Measurements from ENCODE around the gene YPEL2.

Gene YPEL2

DNA sequence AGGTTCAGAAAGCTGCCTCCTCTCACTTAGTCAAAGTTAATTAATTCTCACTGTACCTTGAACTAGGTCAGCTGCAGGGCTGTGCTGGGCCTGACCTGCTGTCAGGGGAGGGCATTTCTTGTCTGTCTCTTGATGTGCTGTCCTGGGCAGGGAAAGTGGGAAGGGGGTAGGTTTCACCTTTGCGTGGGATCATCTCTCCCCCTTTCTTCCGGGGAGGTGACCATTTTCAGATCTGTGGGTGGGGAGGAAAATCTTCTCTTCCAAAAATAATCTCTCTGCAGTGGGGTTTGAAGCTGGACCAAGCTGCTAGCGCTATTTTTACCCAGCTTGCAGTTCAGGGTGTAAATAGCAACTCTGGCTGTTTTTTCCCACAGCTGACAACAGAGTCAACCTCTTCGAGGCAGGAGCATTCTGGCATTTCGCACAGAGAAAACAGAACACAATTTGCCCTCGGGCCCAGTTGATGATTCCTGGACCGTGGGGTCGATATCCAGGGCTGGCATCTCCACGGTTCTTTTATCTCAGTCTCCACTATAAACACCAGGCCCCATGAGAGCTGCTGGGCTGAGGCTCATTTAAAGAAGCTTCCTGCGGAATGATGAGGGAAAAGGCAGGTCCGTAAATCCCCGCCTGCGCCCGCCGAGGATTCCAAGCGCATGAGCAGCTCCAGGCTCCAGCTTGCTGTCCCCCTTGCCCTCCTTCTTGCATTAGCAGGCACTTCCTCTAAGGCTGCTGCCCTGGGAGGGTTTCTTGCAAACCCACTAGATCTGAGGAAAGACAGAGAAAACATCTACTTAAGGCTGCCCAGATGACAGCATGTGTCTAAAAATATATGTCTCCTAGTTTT, 93.9 kb downstream of the YPEL2 start:
- no peak for DNase-seq (ENCODE audit: insufficient read length, low spot score)
- no peak for FAIRE-seq

DNA sequence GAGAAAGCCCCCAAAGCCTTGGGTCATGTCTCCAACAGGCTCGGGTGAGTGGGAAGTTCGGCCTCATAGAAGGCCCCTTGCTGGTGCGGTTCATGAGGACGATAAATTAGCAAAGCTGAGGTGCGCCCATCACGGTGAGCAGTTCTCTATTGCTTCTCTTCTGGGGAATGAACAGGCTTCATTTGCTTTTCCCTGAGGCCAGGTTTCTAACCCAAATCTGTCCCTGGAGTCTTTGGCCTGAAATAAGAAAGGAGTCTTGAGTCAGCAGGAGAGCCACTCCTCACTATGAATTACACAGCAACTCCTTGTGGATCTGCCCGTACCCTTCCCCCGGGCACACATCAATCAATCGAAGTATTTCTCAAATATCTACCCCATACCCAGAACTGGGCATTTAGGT, 94.6 kb downstream of the YPEL2 start:
- no peak for FAIRE-seq
- DNase-seq (ENCODE audit: insufficient read length, low spot score), result no peak

DNA sequence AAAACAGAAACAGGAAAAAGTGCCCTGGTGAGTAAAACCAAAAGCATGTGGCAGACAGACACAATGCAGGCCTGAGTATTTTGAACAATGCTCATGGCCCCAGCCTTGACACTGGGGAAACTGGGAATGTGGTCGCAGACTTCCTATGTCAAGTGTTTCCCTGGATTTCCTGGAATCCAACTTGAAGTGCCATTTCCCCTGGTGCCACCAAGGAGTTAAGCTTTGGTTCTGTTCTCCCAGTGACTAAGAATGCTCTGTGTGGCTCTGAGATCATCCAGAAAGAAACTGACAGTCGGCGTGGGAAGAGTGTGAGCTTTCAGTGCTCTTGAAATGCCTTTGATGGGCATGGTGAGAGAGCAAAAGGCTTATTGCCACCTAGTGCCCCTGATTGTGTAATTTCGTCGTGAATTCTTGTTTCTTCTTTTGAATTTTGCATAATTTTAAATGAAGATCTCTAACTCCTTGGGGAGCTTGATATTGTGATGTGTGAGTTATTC, 96.0 kb downstream of the YPEL2 start:
- no peak for FAIRE-seq
- peak; percentile 65 for DNase-seq (ENCODE audit: insufficient read length, low spot score)

DNA sequence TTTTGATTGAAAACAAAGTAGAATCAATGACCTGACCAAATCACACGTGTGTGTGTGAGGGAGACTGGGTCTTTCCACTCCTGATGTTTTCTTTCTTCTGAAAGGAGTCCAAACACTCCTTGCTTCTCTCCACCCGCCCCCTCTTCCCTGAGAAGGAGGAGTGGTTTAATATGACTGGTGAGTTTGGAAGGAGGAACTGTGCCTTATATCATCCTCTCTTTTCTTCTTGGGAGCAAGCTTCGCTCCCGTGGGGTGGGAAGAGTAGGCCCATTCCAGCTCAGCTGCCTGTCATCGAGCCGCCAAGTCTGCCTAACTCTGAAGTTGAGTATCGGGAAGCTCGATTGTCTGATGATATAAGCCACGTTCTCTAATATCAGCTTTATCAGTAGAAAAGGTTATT, 96.5 kb downstream of the YPEL2 start:
- peak; percentile 48 for FAIRE-seq
- DNase-seq (ENCODE audit: insufficient read length, low spot score), result no peak

DNA sequence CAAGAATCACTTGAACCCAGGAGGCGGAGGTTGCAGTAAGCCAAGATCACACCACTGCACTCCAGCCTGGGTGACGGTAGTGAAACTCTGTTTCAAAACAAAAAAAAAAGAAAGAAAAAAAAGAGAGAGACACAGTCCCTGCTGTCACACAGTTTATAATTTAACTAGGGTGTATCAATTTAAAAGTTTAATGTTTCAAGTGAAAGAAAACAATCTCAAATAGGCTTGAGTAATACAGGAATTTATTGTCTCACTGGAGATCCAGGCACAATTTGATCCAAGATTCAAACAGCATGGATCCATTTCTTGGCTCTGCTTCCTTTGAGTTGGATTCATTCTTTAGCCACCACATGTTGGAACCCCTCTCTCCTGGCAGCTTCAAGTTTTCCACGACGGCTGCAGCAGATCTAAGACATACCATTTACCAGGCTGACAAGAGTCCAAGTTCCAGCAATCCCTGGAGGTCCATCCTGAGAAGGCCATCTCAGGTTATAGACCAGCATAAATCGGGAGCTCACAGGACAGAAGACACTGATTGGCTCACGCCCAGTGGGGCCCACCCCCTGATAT, 97.5 kb downstream of the YPEL2 start:
- FAIRE-seq (no peak), DNase-seq (ENCODE audit: insufficient read length, low spot score) (no peak)

DNA sequence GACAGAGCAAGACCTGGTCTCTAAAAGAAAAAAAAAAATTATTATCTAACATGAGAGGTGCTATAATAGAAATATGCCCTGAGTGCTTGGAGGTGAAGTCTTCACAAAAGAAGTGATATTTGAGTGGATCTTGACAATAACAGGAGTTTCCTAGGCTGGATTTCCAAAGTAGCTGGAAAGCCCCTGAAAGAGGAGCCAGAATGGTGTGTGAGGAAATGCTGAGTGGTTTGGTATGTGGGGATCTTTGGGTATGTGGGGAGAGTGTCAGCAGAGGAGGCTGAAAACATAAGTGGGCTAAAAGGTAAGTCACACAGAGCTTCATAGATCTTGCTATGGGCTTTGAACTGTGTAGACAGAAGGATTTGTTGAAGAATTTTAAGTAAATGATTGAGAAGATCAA, 100.1 kb downstream of the YPEL2 start:
- DNase-seq (ENCODE audit: insufficient read length, low spot score) (no peak), FAIRE-seq (no peak)

DNA sequence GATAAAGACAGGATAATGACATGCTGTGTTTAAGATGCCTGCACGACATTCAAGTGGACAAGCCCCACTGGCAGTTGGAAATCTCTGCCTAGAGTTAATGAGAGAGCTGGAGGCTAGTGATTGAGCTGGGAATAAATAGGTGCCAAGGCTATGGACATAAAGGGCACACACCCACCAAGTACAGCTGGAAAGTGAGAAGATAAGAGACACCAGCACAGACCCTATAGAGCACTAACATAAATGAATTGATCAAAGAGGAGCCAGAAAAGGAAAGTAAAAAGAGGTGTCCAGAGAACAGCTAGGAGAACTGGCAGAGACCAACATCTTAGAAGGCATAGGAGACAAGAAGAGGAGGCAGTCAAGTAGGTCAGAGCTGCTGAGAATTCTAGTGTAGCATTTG, 101.2 kb downstream of the YPEL2 start:
- no peak for FAIRE-seq

DNA sequence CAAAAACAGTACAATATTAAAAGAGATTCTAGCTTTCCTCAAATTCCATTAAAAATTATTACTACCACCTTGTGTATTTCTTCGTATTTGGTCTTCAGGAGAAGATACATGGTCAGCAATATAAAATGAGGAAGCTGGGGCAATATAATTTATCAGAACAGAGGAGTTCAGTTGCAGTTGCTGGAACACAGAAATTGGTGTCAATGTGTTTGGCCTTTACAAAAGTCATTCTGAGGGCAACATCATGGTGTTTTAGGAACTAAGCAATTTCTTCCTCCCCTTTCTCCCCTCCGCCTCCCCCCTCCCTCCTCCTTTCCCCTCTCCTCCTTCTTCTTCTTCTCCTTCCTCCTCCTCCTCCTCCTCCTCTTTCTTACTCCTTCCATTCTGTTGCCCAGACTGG, 102.1 kb downstream of the YPEL2 start:
- FAIRE-seq, result no peak

More for the DNA sequence above, 101.2 kb downstream of the YPEL2 start:
- no peak for DNase-seq (ENCODE audit: insufficient read length, low spot score)

DNA sequence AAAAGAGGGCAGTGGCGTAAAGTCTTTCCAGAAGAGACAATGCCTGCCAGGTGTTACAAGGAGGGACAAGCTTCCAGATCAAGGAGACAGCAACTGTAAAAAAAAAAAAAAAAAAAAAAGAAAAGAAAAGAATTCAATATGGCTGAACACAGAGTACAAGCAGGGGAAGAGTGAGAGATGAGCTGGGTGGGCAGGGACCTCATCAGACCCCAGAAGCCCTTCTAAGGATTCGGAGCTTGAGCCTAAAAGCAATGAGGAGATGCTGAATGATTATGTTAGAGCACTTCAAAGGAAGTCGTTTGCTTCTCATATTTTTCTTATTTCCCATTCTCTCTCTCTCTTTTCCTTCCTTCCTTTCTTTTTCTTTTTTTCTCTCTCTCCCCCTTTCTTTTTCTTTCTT, 103.0 kb downstream of the YPEL2 start:
- FAIRE-seq (no peak), DNase-seq (ENCODE audit: insufficient read length, low spot score) (no peak)

More for the DNA sequence above, 102.1 kb downstream of the YPEL2 start:
- no peak for DNase-seq (ENCODE audit: insufficient read length, low spot score)

DNA sequence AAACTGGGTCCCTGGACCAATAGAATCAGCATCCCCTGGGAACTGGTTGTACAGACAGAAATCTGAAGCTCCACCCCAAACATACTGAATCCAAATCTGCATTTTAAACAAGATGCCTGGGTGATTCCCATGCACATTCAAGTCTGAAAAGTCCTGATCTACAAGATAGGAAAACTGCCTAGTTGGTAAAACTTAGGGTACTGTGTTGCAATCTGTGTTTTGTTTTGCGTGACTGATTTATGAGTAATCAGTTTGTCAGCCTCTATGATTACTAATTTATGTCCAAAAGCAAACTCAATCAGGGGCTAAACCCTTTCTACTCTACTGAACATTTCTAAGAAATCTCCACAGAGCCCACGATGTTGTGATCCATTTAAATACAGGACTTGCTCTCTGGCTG, 103.8 kb downstream of the YPEL2 start:
- peak; percentile 60 for FAIRE-seq
- no peak for DNase-seq (ENCODE audit: insufficient read length, low spot score)

DNA sequence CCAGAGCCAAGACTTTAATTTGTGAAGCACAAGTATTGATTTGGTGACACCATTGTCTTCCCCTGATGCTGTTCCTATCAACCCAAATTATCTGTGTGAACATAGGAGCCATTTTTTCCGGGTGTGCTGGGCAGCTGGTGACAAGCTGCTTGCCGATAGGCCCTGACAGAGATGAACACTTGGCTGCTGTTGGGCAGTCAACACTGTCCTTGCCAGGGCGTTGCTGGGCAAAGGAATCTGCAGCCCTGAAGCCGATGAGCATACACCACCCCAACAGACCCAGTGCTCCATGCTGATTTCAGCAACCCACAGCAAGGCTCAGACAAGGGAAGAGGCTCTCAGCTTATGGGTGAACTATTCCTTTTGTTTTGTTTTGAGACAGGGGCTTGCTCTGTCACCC, 105.4 kb downstream of the YPEL2 start:
- DNase-seq (ENCODE audit: insufficient read length, low spot score) (no peak), FAIRE-seq (peak; percentile 48)

DNA sequence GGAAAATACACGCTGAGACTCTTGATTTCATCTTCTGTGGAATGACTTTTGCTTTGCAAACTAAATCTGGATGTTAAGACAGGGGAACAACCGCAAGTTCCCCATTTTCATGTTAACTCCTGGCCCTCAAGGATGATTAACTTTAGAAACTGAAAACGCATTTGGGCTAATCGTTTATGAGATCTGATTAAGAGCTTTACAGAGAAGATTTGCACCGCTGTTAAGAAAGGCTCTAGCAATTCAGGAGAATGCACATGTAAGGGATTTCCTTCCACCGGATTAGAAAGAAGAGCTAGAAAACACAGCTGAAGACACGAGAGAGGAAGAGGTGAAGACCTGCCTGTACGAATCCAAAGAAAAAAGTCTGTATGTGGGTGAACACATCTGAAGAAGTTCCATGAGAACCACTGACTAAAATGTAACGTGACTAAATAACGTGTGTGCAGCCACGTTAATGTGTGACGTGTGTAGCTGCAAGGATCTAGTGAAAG, 106.4 kb downstream of the YPEL2 start:
- DNase-seq (ENCODE audit: insufficient read length, low spot score), result no peak

DNA sequence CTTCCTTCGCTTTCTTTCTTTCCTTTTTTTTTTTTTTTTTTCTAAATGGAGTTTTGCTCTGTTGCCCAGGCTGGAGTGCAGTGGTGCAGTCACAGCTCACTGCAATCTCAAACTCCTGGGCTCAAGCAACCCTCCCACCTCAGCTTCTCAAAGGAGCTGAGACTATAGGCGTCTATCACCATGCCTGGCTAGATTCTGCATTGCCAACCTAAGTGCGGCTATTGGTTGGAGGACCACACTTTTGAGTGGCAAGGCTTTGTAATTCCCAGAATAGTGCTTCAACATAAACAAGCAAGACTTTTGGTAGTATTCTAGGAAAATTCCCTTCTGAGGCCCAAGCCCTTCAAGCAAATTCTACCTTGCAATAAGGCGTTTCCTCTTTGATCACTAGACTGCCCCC, 107.8 kb downstream of the YPEL2 start:
- DNase-seq (ENCODE audit: insufficient read length, low spot score) (no peak), FAIRE-seq (no peak)

More for the DNA sequence above, 106.4 kb downstream of the YPEL2 start:
- FAIRE-seq, result no peak

DNA sequence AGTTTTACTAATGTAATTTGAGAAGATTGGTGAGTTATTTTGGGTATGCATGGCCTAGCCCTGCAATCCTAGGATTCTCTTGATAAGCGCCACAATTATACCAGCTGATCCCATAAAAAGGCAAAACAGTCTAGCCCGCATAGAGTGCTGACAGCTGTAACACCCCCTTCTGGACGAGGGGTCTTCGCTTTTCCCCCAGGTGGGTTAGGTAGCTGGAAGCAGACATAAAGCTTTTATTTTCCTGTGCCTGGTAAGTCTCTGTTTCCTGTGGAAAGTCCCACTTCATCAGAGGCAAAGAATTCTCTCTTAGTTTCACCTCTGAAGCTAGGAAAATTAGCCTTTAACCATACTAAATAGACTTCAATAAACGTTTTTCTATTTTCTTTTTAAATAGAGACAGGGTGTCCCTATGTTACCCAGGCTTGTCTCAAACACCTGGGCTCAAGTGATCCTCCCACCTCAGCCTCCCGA, 108.3 kb downstream of the YPEL2 start:
- no peak for DNase-seq (ENCODE audit: insufficient read length, low spot score)
- no peak for FAIRE-seq

DNA sequence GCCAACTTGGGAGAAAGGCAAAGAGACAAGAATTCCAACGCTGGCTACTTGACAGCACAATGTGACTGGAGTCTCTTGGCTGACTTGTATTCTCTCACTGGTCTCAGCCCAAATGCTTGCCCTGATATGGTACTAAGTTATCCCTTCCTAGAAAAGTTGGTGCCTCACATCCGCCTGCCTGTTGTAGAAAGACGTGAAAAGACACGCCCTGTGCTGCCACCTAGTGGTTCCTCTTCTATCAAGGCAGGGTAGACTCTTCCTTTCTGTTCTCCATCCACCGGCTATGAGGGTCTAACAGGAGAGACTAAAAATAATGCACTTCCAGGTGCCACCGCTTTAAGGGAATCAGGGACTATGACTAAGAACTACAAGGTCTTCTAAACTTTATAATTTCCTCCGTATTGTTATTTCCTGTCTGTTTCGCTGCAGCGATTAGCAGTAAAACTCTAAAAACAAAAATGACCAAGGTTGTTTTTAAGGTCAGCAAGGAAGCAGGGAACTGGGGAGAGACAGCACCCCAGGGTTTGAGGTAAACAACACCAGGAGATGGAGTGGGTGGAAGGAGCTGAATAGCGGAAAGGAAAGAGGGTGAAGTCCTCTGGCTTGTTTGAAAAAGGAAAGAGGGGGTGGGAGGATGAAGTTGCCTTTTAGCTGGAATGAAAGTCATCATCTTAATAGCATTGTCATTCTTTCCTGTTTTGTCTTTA, 109.5 kb downstream of the YPEL2 start:
- peak; percentile 93 for DNase-seq (ENCODE audit: insufficient read length, low spot score)
- peak; percentile 92 for FAIRE-seq

DNA sequence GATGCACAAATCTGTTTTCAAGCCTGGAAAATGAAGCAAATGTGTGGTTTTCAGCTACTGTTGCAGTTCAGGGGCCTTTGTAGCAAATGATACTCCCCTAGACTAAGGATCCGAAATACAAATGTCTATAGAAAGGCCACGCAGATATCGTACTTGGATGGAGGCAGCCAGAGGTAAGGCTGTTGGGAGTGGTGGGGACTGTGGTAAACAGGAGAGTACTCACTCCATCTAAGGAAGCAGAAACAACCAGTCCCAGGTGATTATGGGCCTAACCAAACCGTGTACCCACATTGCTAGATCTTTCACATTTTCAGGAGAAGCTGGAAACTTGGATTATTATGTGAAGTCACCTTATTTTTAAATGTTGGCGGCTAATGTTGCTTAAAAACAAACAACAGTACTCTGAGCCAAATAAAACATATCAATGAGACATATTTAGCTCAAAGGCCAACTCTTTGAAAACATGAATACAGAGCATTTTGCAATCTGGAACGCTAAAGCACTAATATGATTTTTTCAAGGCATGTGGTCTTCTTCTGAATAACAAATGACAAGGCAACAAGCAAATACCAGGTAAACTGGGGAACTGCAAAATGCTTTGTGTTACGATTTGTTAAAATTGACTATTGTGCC, 110.1 kb downstream of the YPEL2 start:
- FAIRE-seq, result peak; percentile 13
- no peak for DNase-seq (ENCODE audit: insufficient read length, low spot score)

DNA sequence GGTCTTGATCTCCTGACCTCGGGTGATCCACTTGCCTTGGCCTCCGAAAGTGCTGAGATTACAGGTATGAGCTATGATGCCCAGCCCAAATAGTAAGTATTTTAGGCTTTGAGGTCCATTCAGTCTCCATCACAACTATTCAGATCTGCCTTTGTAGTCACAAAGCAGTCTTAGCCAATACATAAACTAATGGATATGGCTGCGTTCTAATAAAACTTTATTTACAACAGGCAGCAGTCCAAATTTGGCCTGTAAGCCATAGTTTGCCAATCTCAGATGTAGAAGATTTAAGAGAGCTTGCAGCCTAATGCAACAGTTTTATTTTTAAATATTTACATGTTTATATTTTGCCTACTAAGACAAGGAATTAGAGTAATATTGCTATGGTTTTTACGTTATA, 111.7 kb downstream of the YPEL2 start:
- DNase-seq (ENCODE audit: insufficient read length, low spot score), result no peak
- FAIRE-seq, result no peak
